Nucleus accumbens (tissue), 56 donors: Measurements from ENCODE around the gene CASP4.
"Not testable (repeated sequence)": the region's sequence is repeated elsewhere in the genome, so short reads cannot be mapped to it uniquely, and the experiment has no call there.

Experiments
- DNase-seq, 56 donors: peaks; one replicate each; lab custom pipeline; 2025; lab: John Stamatoyannopoulos, UW

CASP4 gene

GRCh38 chr11:104968355-104968855 lies at the start of gene CASP4:
TSS of gene CASP4 (minus strand) at chr11:104968574. CDS start at chr11:104968525, 49 bp downstream.
- DNase-seq = no peak

GRCh38 chr11:105007463-105007862 lies 39.1 kb upstream of the CASP4 start:
- DNase-seq = no peak

- no peak for DNase-seq
These were observed 37.1 kb upstream of the CASP4 start for GRCh38 chr11:105005451-105005845.

- no peak for DNase-seq
These were observed 35.6 kb upstream of the CASP4 start for GRCh38 chr11:105004021-105004420.

GRCh38 chr11:105003151-105003550 lies 34.8 kb upstream of the CASP4 start:
- no peak for DNase-seq

GRCh38 chr11:105000797-105001196 lies 32.4 kb upstream of the CASP4 start:
- DNase-seq = peak in 5 of 56 donors; percentile 1 to 5 (median 1)

GRCh38 chr11:105000167-105000566 lies 31.8 kb upstream of the CASP4 start:
- no peak for DNase-seq

- no peak for DNase-seq
These were observed 31.3 kb upstream of the CASP4 start for GRCh38 chr11:104999721-105000120.

GRCh38 chr11:104997288-104997687 lies 28.9 kb upstream of the CASP4 start:
- no peak for DNase-seq

- no peak for DNase-seq
These were observed 26.6 kb upstream of the CASP4 start for GRCh38 chr11:104995001-104995408.

GRCh38 chr11:104992781-104993180 lies 24.4 kb upstream of the CASP4 start:
- no peak for DNase-seq

- no peak for DNase-seq
These were observed 23.6 kb upstream of the CASP4 start for GRCh38 chr11:104991994-104992393.

GRCh38 chr11:104984808-104985207 lies 16.4 kb upstream of the CASP4 start:
- DNase-seq = no peak

GRCh38 chr11:104979839-104980238 lies 11.5 kb upstream of the CASP4 start:
- no peak for DNase-seq

GRCh38 chr11:104973616-104974015 lies 5.2 kb upstream of the CASP4 start:
- no peak for DNase-seq

GRCh38 chr11:104972924-104973323 lies 4.5 kb upstream of the CASP4 start:
- not testable (repeated sequence) for DNase-seq

- DNase-seq = no peak
These were observed 2.4 kb upstream of the CASP4 start for GRCh38 chr11:104970756-104971155.

GRCh38 chr11:104968856-104969776 lies 742 bp upstream of the CASP4 start:
- DNase-seq = peak in 1 of 56 donors; percentile 2

- no peak for DNase-seq
These were observed 630 bp downstream of the CASP4 start for GRCh38 chr11:104967534-104968354.

- DNase-seq = no peak
These were observed 2.6 kb downstream of the CASP4 start for GRCh38 chr11:104965735-104966134.

GRCh38 chr11:104964247-104964646 lies 4.1 kb downstream of the CASP4 start:
- no peak for DNase-seq
